DOHH2 (cell line): Measurements from ENCODE around the gene AAMP.

Source experiments
- H3F3A ChIP-seq: fragments of 200-600 bp; sonication (generic), shearing (Covaris generic); 2 replicates; pipeline ENCODE4 v1.6.0; 2016; ENCODE audit warnings: antibody characterized with exemption, mild to moderate bottlenecking; ENCODE audit not compliant: control insufficient read depth, insufficient read depth
- H3K27ac ChIP-seq: fragments of 200-600 bp; sonication (generic); 2 replicates; pipeline ENCODE4 v1.5.1; 2014; ENCODE audit warnings: low read depth, mild to moderate bottlenecking, low read length, moderate library complexity
- H3K27me3 ChIP-seq: fragments of 200-600 bp; sonication (generic); 2 replicates; pipeline ENCODE4 v1.6.1; 2014; ENCODE audit warnings: mild to moderate bottlenecking, low read length, mixed read lengths; ENCODE audit not compliant: control insufficient read depth
- H3K36me3 ChIP-seq: fragments of 200-600 bp; sonication (generic); 2 replicates; pipeline ENCODE4 v1.6.1; 2014; ENCODE audit warnings: mild to moderate bottlenecking, low read length, moderate library complexity, mixed read lengths; ENCODE audit not compliant: control insufficient read depth
- H3K4me1 ChIP-seq: fragments of 200-600 bp; sonication (generic); 2 replicates; pipeline ENCODE4 v1.6.1; 2014; ENCODE audit warnings: mild to moderate bottlenecking, low read length, mixed read lengths; ENCODE audit not compliant: control insufficient read depth
- H3K4me2 ChIP-seq: fragments of 200-600 bp; sonication (generic); 2 replicates; pipeline ENCODE4 v1.6.0; 2014; ENCODE audit warnings: mild to moderate bottlenecking, low read length, moderate library complexity
- H3K4me3 ChIP-seq: fragments of 200-600 bp; sonication (generic); 2 replicates; pipeline ENCODE4 v1.5.1; 2014; ENCODE audit warnings: mild to moderate bottlenecking, low read length, mixed read lengths
- H3K79me2 ChIP-seq: fragments of 200-600 bp; sonication (generic); 2 replicates; pipeline ENCODE4 v1.6.1; 2014; ENCODE audit warnings: mild to moderate bottlenecking, low read length, mixed read lengths; ENCODE audit not compliant: control insufficient read depth
- H3K9me2 ChIP-seq: fragments of 200-600 bp; sonication (generic); replicated peaks from 2 replicates; pipeline ENCODE4 v1.6.1; 2014; ENCODE audit warnings: mild to moderate bottlenecking, low read length, mixed read lengths; ENCODE audit not compliant: control insufficient read depth
- H3K9me3 ChIP-seq: fragments of 200-600 bp; sonication (generic); 2 replicates; pipeline ENCODE4 v1.6.1; 2014; ENCODE audit warnings: antibody characterized with exemption, low read length, mixed read lengths; ENCODE audit not compliant: control insufficient read depth, insufficient read depth
- H4K20me1 ChIP-seq: fragments of 200-600 bp; sonication (generic); 2 replicates; pipeline ENCODE4 v1.6.0; 2014; ENCODE audit warnings: low read depth, mild to moderate bottlenecking, antibody characterized with exemption, low read length, moderate library complexity; ENCODE audit not compliant: control insufficient read depth, insufficient read depth
- CTCF ChIP-seq: fragments of 200-600 bp; sonication (generic); IDR thresholded peaks from one replicate; pipeline ENCODE4 v1.5.1; 2014; ENCODE audit warnings: antibody characterized with exemption, mild to moderate bottlenecking, low read depth, low read length; ENCODE audit not compliant: poor library complexity, severe bottlenecking
- EZH2phosphoT487 ChIP-seq: fragments of 200-600 bp; sonication (generic); IDR thresholded peaks from 2 replicates; pipeline ENCODE4 v1.6.1; 2017; ENCODE audit warnings: borderline replicate concordance, mild to moderate bottlenecking, antibody characterized with exemption, low read length, moderate library complexity, mixed read lengths

Gene AAMP

GRCh38 chr2:218265626-218266025, 4.3 kb downstream of the AAMP start:
- no peaks in the 10 kb centered on the region for H4K20me1 ChIP-seq
- H3K9me2 ChIP-seq, result no peaks in the 10 kb centered on the region
- peaks cover 37% of the 10 kb centered on the region for H3K36me3 ChIP-seq
- H3K27ac ChIP-seq, result no peak overlapping the region
- no peak for TF ChIP-seq CTCF
- no peak overlapping the region for H3K4me2 ChIP-seq
- peaks cover 28% of the 10 kb centered on the region for H3K4me1 ChIP-seq
- H3K27me3 ChIP-seq, result no peaks in the 10 kb centered on the region
- no peaks in the 10 kb centered on the region for H3K9me3 ChIP-seq
- H3K79me2 ChIP-seq, result peaks cover 17% of the 10 kb centered on the region
- H3F3A ChIP-seq, result no peaks in the 10 kb centered on the region
- no peak overlapping the region for H3K4me3 ChIP-seq

DNA sequence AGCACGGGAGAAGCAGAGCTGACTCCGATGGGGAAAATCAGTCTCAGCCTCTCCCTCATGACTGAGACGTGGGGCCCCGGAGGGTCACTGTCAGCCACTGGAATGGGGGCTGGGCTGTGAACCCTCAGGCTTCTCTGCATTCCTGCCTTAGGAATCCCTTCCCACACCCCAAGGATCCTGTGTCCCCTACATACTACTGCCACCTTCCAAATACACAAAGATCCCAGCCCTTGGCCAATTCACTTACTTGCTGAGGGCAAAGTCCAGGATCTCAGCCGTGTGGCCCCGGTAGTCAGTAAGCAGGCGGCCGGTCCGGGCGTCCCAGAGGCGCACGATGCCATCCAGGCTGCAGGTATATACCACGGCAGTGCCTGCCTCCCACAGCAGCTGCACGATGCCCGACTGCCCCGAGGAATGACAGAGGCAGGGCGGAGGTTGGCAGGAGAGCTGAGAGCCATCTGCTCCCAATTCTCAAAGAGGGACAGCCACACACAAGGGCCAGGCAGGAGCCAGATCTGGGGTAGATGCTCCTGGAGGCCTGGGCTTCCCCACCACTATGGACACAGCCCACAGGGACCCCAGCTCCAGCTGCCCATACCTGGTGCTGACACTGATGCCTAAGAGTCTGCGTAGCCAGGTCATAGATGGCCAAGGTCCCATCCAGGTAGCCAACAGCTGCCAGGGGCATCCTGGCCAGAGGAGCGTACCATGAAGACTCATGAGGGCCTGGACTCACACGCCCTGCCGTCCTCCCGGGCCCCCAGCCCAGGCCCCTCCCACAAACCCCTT, 5.0 kb downstream of the AAMP start:
- no peaks in the 10 kb centered on the region for H3F3A ChIP-seq
- TF ChIP-seq EZH2phosphoT487 (no peak), CTCF (no peak)
- H3K9me2 ChIP-seq, result no peaks in the 10 kb centered on the region
- peaks cover 37% of the 10 kb centered on the region for H3K36me3 ChIP-seq
- no peak overlapping the region for H3K27ac ChIP-seq
- peaks cover 32% of the 10 kb centered on the region for H3K4me1 ChIP-seq
- peaks cover 14% of the 10 kb centered on the region for H3K79me2 ChIP-seq
- H3K9me3 ChIP-seq, result no peaks in the 10 kb centered on the region
- no peak overlapping the region for H3K4me3 ChIP-seq
- no peaks in the 10 kb centered on the region for H3K27me3 ChIP-seq
- no peak overlapping the region for H3K4me2 ChIP-seq
- H4K20me1 ChIP-seq, result no peaks in the 10 kb centered on the region

- Histone ChIP-seq H3K9me2 (no peaks in the 10 kb centered on the region), H3K4me1 (peaks cover 30% of the 10 kb centered on the region), H3K27ac (no peak overlapping the region), H3K79me2 (peaks cover 5% of the 10 kb centered on the region), H3K27me3 (no peaks in the 10 kb centered on the region), H4K20me1 (no peaks in the 10 kb centered on the region), H3F3A (no peaks in the 10 kb centered on the region), H3K9me3 (no peaks in the 10 kb centered on the region), H3K36me3 (peaks cover 37% of the 10 kb centered on the region), H3K4me2 (no peak overlapping the region), H3K4me3 (no peak overlapping the region)
- TF ChIP-seq CTCF (no peak), EZH2phosphoT487 (no peak)
Observed at GRCh38 chr2:218263817-218264641, 5.9 kb downstream of the AAMP start.
